Measurements from ENCODE around the gene GALNT7.

- TF ChIP-seq SIN3A (IDR thresholded peaks at IDR 0.05; ENCODE audit: borderline replicate concordance, insufficient read depth, low read length) (no peak), TAF1 (IDR thresholded peaks at IDR 0.05; ENCODE audit: borderline replicate concordance, insufficient read depth, low read length) (no peak)
- TF ChIP-seq, protein P1, sequence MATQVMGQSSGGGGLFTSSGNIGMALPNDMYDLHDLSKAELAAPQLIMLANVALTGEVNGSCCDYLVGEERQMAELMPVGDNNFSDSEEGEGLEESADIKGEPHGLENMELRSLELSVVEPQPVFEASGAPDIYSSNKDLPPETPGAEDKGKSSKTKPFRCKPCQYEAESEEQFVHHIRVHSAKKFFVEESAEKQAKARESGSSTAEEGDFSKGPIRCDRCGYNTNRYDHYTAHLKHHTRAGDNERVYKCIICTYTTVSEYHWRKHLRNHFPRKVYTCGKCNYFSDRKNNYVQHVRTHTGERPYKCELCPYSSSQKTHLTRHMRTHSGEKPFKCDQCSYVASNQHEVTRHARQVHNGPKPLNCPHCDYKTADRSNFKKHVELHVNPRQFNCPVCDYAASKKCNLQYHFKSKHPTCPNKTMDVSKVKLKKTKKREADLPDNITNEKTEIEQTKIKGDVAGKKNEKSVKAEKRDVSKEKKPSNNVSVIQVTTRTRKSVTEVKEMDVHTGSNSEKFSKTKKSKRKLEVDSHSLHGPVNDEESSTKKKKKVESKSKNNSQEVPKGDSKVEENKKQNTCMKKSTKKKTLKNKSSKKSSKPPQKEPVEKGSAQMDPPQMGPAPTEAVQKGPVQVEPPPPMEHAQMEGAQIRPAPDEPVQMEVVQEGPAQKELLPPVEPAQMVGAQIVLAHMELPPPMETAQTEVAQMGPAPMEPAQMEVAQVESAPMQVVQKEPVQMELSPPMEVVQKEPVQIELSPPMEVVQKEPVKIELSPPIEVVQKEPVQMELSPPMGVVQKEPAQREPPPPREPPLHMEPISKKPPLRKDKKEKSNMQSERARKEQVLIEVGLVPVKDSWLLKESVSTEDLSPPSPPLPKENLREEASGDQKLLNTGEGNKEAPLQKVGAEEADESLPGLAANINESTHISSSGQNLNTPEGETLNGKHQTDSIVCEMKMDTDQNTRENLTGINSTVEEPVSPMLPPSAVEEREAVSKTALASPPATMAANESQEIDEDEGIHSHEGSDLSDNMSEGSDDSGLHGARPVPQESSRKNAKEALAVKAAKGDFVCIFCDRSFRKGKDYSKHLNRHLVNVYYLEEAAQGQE (IDR thresholded peaks at IDR 0.05; ENCODE audit: insufficient read depth in 1 of 2, low read depth in 2 of 2, low read length in 2 of 2): no peak
These were observed 78.7 kb downstream of the GALNT7 start for GRCh38 chr4:173247321-173247720.

Data from PFSK-1 (cell line).